Transverse colon (tissue), 4 donors: ENCODE results near the gene SLIT2.
A peak's percentile ranks its signal among the peaks of the same experiment; 100 is the strongest.

Experiments
- CTCF ChIP-seq, 5 experiments: fragments of 200-600 bp in 3 of 5; fragments of 450-650 bp in 2 of 5; sonication (generic) in 3 of 5; IDR thresholded peaks; 1 replicate in 2 of 5; 2 replicates in 3 of 5; pipeline ENCODE4 v1.5.1; 2016 to 2017; ENCODE audit warnings: antibody characterized with exemption in 5 of 5, inconsistent platforms in 3 of 5, mild to moderate bottlenecking in 2 of 5, moderate library complexity in 1 of 5
- POLR2A ChIP-seq: fragments of 450-650 bp; IDR thresholded peaks from one replicate; pipeline ENCODE4 v1.6.1; 2016; ENCODE audit warnings: antibody characterized with exemption, mild to moderate bottlenecking, moderate library complexity
- POLR2AphosphoS5 ChIP-seq, 3 donors: sonication (generic); formaldehyde crosslinking; IDR thresholded peaks; one replicate each; pipeline ENCODE4 v1.6.1; 2016; ENCODE audit warnings: antibody characterized with exemption in 3 of 3

- TF ChIP-seq CTCF (IDR thresholded peaks at IDR 0.05), result peak in 1 of 5 experiments; percentile 3
- no peak for TF ChIP-seq POLR2A
- TF ChIP-seq POLR2AphosphoS5 (IDR thresholded peaks at IDR 0.05), result no peak
Observed at GRCh38 chr4:20299515-20299914, 47.8 kb downstream of the SLIT2 start.
